ENCODE measurements around the gene HOXD9. TPM values are rescaled to one million over a fixed set of nuclear protein-coding genes. Genes with fewer than 3 reads are reported as not detected.

The HOXD9 gene
- polyA plus RNA-seq, 1 of the 3 experiments (the other 2 are of a cell fraction): 4.8 TPM

GRCh38 chr2:176134035-176134434 is 11.5 kb downstream of the HOXD9 start:
- no peak overlapping the region for H3K4me3 ChIP-seq (ENCODE audit: low read depth in 2 of 2, low read length in 1 of 2)
- CTCF ChIA-PET: interaction anchor here (0.8 to 26.1 kb wide), 9 partner anchors 18 to 1015 kb away, joined by 3 to 1047 read pairs (median 7); no protein-coding TSS in a partner anchor
- no peaks in the 10 kb centered on the region for H3K36me3 ChIP-seq (replicated peaks in 1 of 2; ENCODE audit: control insufficient read depth in 1 of 2, insufficient read depth in 2 of 2, low read length in 1 of 2)
- no peaks in the 10 kb centered on the region for H3K9me2 ChIP-seq
- no peak overlapping the region for H2AFZ ChIP-seq (ENCODE audit: low read depth)
- DNase-seq: no peak
- H3K27me3 ChIP-seq (ENCODE audit: insufficient read depth): no peaks in the 10 kb centered on the region
- 84% methylated on average over 4 of the region's 4 CpGs for WGBS (ENCODE audit: low lambda C conversion rate)
- POLR2A ChIA-PET: interaction anchor here (0.6 to 6.3 kb wide), 4 partner anchors 385 to 520 kb away, joined by 3 to 45 read pairs (median 19); no protein-coding TSS in a partner anchor
- no peak overlapping the region for H3K4me2 ChIP-seq
- H3K79me2 ChIP-seq (ENCODE audit: insufficient read depth): peaks cover 35% of the 10 kb centered on the region
- peaks cover 38% of the 10 kb centered on the region for H3F3A ChIP-seq (replicated peaks; ENCODE audit: insufficient read depth)
- H3K9ac ChIP-seq: no peak overlapping the region
- H3K9me3 ChIP-seq: no peaks in the 10 kb centered on the region
- no peaks in the 10 kb centered on the region for H4K20me1 ChIP-seq (ENCODE audit: insufficient read depth)
- TF ChIP-seq RAD21 (IDR thresholded peaks at IDR 0.05; ENCODE audit: low read length): no peak
- no peak for TF ChIP-seq FOXJ3 (CRISPR knock-in tag; IDR thresholded peaks at IDR 0.05)
- TF ChIP-seq GABPA (IDR thresholded peaks at IDR 0.05; ENCODE audit: low read depth): no peak
- TF ChIP-seq, protein P1, sequence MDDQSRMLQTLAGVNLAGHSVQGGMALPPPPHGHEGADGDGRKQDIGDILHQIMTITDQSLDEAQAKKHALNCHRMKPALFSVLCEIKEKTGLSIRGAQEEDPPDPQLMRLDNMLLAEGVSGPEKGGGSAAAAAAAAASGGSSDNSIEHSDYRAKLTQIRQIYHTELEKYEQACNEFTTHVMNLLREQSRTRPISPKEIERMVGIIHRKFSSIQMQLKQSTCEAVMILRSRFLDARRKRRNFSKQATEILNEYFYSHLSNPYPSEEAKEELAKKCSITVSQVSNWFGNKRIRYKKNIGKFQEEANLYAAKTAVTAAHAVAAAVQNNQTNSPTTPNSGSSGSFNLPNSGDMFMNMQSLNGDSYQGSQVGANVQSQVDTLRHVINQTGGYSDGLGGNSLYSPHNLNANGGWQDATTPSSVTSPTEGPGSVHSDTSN (IDR thresholded peaks at IDR 0.05): no peak
- TF ChIP-seq EP300 (IDR thresholded peaks at IDR 0.05; ENCODE audit: borderline replicate concordance in 1 of 2, low read depth in 1 of 2, low read length in 1 of 2): no peak
- TF ChIP-seq, protein P2, sequence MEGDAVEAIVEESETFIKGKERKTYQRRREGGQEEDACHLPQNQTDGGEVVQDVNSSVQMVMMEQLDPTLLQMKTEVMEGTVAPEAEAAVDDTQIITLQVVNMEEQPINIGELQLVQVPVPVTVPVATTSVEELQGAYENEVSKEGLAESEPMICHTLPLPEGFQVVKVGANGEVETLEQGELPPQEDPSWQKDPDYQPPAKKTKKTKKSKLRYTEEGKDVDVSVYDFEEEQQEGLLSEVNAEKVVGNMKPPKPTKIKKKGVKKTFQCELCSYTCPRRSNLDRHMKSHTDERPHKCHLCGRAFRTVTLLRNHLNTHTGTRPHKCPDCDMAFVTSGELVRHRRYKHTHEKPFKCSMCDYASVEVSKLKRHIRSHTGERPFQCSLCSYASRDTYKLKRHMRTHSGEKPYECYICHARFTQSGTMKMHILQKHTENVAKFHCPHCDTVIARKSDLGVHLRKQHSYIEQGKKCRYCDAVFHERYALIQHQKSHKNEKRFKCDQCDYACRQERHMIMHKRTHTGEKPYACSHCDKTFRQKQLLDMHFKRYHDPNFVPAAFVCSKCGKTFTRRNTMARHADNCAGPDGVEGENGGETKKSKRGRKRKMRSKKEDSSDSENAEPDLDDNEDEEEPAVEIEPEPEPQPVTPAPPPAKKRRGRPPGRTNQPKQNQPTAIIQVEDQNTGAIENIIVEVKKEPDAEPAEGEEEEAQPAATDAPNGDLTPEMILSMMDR (IDR thresholded peaks at IDR 0.05): no peak
- no peak for TF ChIP-seq CHD2 (IDR thresholded peaks at IDR 0.05; ENCODE audit: low read length, partially characterized antibody)
- no peak for TF ChIP-seq ZBTB33 (IDR thresholded peaks at IDR 0.05; ENCODE audit: borderline replicate concordance, low read depth)
- no peak for TF ChIP-seq RCOR1 (IDR thresholded peaks at IDR 0.05; ENCODE audit: low read length)
- no peak for TF ChIP-seq FOSL2 (IDR thresholded peaks at IDR 0.05; ENCODE audit: borderline replicate concordance, low read depth)
- TF ChIP-seq MXI1 (IDR thresholded peaks at IDR 0.05; ENCODE audit: low read depth, low read length): no peak
- TF ChIP-seq TAF1 (IDR thresholded peaks at IDR 0.05; ENCODE audit: borderline replicate concordance, low read depth, low read length): no peak
- TF ChIP-seq, protein P3, sequence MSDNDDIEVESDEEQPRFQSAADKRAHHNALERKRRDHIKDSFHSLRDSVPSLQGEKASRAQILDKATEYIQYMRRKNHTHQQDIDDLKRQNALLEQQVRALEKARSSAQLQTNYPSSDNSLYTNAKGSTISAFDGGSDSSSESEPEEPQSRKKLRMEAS (IDR thresholded peaks at IDR 0.05; ENCODE audit: low read depth): no peak
- no peak for TF ChIP-seq NFIC (IDR thresholded peaks at IDR 0.05; ENCODE audit: borderline replicate concordance)
- no peak for TF ChIP-seq JUND (IDR thresholded peaks at IDR 0.05)
- TF ChIP-seq GATA2 (CRISPR knock-in tag; IDR thresholded peaks at IDR 0.05): no peak
- no peak for TF ChIP-seq TEAD4 (IDR thresholded peaks at IDR 0.05; ENCODE audit: borderline replicate concordance, insufficient read depth)
- TF ChIP-seq IRF3 (IDR thresholded peaks at IDR 0.05; ENCODE audit: low read depth, low read length): no peak
- no peak for TF ChIP-seq POLR2AphosphoS5 (IDR thresholded peaks at IDR 0.05; ENCODE audit: low read depth, low read length)
- peaks cover 28 to 50% of the 10 kb centered on the region in 2 experiments for H3K4me1 ChIP-seq (ENCODE audit: control insufficient read depth in 1 of 2, insufficient read depth in 2 of 2, low read depth in 1 of 2, low read length in 1 of 2)
- peak overlapping the region; percentile 63 to 92; a peak in 3 of 4 replicates for H3K27ac ChIP-seq (ENCODE audit: low read depth in 2 of 2, low read length in 1 of 2)
